HEK293 (cell line): ENCODE results near the gene CCDC187.

Experiments
- BCL11B ChIP-seq: fragments of 450-650 bp; formaldehyde crosslinking; IDR thresholded peaks from 2 replicates; pipeline ENCODE4 v1.5.1; 2016; ENCODE audit warnings: low read depth, missing biosample characterization, missing genetic modification characterization
- EGR2 ChIP-seq: fragments of 450-650 bp; formaldehyde crosslinking; IDR thresholded peaks from 2 replicates; pipeline ENCODE4 v1.5.1; 2016; ENCODE audit warnings: low read depth, missing biosample characterization, missing genetic modification characterization
- GLIS1 ChIP-seq: fragments of 450-650 bp; formaldehyde crosslinking; IDR thresholded peaks from 2 replicates; pipeline ENCODE4 v1.5.1; 2016; ENCODE audit warnings: missing biosample characterization, missing genetic modification characterization
- HOXC10 ChIP-seq: sonication (generic); formaldehyde crosslinking; IDR thresholded peaks from 2 replicates; pipeline ENCODE4 v1.8.1; 2023; ENCODE audit warnings: mild to moderate bottlenecking, missing genetic modification reagents
- HOXD13 ChIP-seq: sonication (generic); formaldehyde crosslinking; IDR thresholded peaks from 2 replicates; pipeline ENCODE4 v1.8.0; 2022; ENCODE audit warnings: missing genetic modification reagents, borderline replicate concordance
- KLF9 ChIP-seq: fragments of 450-650 bp; formaldehyde crosslinking; IDR thresholded peaks from 2 replicates; pipeline ENCODE4 v1.5.1; 2016; ENCODE audit warnings: missing biosample characterization, missing genetic modification characterization, low read depth
- SALL2 ChIP-seq: fragments of 450-650 bp; formaldehyde crosslinking; IDR thresholded peaks from 2 replicates; pipeline ENCODE4 v1.5.0; 2017; ENCODE audit warnings: missing biosample characterization, mild to moderate bottlenecking, missing genetic modification characterization, borderline replicate concordance
- SP2 ChIP-seq: fragments of 450-650 bp; formaldehyde crosslinking; IDR thresholded peaks from 2 replicates; pipeline ENCODE4 v1.5.1; 2016; ENCODE audit warnings: missing biosample characterization, missing genetic modification characterization
- ZFHX2 ChIP-seq: fragments of 450-650 bp; formaldehyde crosslinking; conservative IDR thresholded peaks from 2 replicates; pipeline ENCODE4 v1.5.1; 2016; ENCODE audit warnings: missing biosample characterization, missing genetic modification characterization
- ZNF10 ChIP-seq: fragments of 450-650 bp; formaldehyde crosslinking; IDR thresholded peaks from 2 replicates; pipeline ENCODE4 v1.5.1; 2017; ENCODE audit warnings: missing biosample characterization, missing genetic modification characterization
- ZNF132 ChIP-seq: fragments of 450-650 bp; formaldehyde crosslinking; IDR thresholded peaks from 2 replicates; pipeline ENCODE4 v1.5.1; 2017; ENCODE audit warnings: missing biosample characterization, missing genetic modification characterization, borderline replicate concordance
- ZNF133 ChIP-seq: fragments of 450-650 bp; formaldehyde crosslinking; IDR thresholded peaks from 2 replicates; pipeline ENCODE4 v1.5.1; 2016; ENCODE audit warnings: missing biosample characterization, missing genetic modification characterization
- ZNF169 ChIP-seq: fragments of 450-650 bp; formaldehyde crosslinking; IDR thresholded peaks from 2 replicates; pipeline ENCODE4 v1.5.1; 2016; ENCODE audit warnings: missing biosample characterization, missing genetic modification characterization
- ZNF174 ChIP-seq: fragments of 450-650 bp; formaldehyde crosslinking; IDR thresholded peaks from 2 replicates; pipeline ENCODE4 v1.5.0; 2017; ENCODE audit warnings: missing biosample characterization, mild to moderate bottlenecking, missing genetic modification characterization
- ZNF266 ChIP-seq: fragments of 450-650 bp; formaldehyde crosslinking; IDR thresholded peaks from 2 replicates; pipeline ENCODE4 v1.5.1; 2016; ENCODE audit warnings: missing biosample characterization, missing genetic modification characterization, low read depth
- ZNF335 ChIP-seq: fragments of 450-650 bp; formaldehyde crosslinking; conservative IDR thresholded peaks from 2 replicates; pipeline ENCODE4 v1.5.1; 2016; ENCODE audit warnings: missing biosample characterization, missing genetic modification characterization
- ZNF366 ChIP-seq: fragments of 450-650 bp; formaldehyde crosslinking; conservative IDR thresholded peaks from 2 replicates; pipeline ENCODE4 v1.5.1; 2016; ENCODE audit warnings: missing biosample characterization, missing genetic modification characterization
- ZNF404 ChIP-seq: fragments of 450-650 bp; formaldehyde crosslinking; IDR thresholded peaks from 2 replicates; pipeline ENCODE4 v1.5.1; 2017; ENCODE audit warnings: missing biosample characterization, missing genetic modification characterization
- ZNF529 ChIP-seq: fragments of 450-650 bp; formaldehyde crosslinking; IDR thresholded peaks from 2 replicates; pipeline ENCODE4 v1.5.1; 2017; ENCODE audit warnings: missing genetic modification characterization, missing biosample characterization; ENCODE audit not compliant: insufficient replicate concordance
- ZNF670 ChIP-seq: fragments of 450-650 bp; formaldehyde crosslinking; IDR thresholded peaks from 2 replicates; pipeline ENCODE4 v1.5.1; 2016; ENCODE audit warnings: missing biosample characterization, missing genetic modification characterization, low read depth
- ZNF768 ChIP-seq: fragments of 450-650 bp; formaldehyde crosslinking; IDR thresholded peaks from 2 replicates; pipeline ENCODE4 v1.5.1; 2018; ENCODE audit warnings: missing biosample characterization, mild to moderate bottlenecking, missing genetic modification characterization
- ZNF792 ChIP-seq: fragments of 450-650 bp; formaldehyde crosslinking; IDR thresholded peaks from 2 replicates; pipeline ENCODE4 v1.5.1; 2016; ENCODE audit warnings: missing biosample characterization, missing genetic modification characterization
- TF ChIP-seq, protein P1 (sequence below): fragments of 450-650 bp; IDR thresholded peaks from 2 replicates; pipeline ENCODE4 v1.5.1; 2018; ENCODE audit warnings: missing biosample characterization, mild to moderate bottlenecking, missing genetic modification characterization
- TF ChIP-seq, protein P2 (sequence below): fragments of 450-650 bp; formaldehyde crosslinking; IDR thresholded peaks from 2 replicates; pipeline ENCODE4 v1.5.1; 2016; ENCODE audit warnings: missing biosample characterization, missing genetic modification characterization
- TF ChIP-seq, protein P3 (sequence below): fragments of 450-650 bp; formaldehyde crosslinking; IDR thresholded peaks from 2 replicates; pipeline ENCODE4 v1.5.1; 2016; ENCODE audit warnings: missing biosample characterization, missing genetic modification characterization
- TF ChIP-seq, protein P4 (sequence below): fragments of 450-650 bp; formaldehyde crosslinking; IDR thresholded peaks from 2 replicates; pipeline ENCODE4 v1.5.1; 2016; ENCODE audit warnings: missing biosample characterization, missing genetic modification characterization

Gene CCDC187

DNA sequence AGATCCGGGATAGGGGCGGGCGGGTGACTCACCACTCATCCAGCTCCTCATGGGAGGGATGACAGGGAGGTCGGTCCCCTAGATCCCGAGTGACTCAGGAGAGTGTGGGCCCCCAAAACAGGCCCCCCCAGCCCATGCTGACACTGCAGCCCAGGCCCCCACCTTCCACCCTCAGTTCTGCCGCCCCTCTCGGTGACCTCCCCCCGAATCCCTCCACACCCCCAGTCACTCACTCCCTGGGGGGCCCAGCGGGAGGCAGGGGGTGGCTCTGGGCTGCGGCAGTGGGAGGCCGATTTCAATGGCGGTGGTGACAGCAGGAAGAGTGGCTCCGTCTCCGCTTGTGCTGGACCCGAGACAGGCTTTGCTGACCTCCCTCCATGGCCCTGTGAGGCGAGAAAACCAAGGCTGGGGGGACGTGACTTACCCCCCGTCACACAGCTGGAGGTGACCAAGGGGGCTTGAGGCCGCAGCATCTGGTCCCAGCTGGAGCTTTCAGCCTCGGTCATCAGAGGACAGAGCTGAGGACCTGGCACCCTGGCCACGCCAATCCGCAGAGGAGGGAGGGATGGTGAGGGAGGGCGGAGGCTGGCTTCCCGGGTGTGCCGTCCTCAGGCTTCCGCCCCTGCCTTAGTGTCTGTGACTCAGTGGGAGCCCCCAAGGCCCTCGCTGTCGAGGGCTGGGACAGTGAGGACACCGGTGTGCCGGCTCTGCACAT, 32.4 kb upstream of the CCDC187 start (continued):
- TF ChIP-seq SP2, result peak; percentile 45
- no peak for TF ChIP-seq HOXD13 (CRISPR knock-in tag)
- peak; percentile 62 for TF ChIP-seq ZFHX2 (tag by site-specific recombination)
- no peak for TF ChIP-seq ZNF529
- 0 out of 2 replicates have a peak, but pooled peaks have one; percentile 30 for TF ChIP-seq EGR2
- no peak for TF ChIP-seq ZNF335 (tag by site-specific recombination)
- TF ChIP-seq ZNF670, result no peak
- TF ChIP-seq, protein P1, sequence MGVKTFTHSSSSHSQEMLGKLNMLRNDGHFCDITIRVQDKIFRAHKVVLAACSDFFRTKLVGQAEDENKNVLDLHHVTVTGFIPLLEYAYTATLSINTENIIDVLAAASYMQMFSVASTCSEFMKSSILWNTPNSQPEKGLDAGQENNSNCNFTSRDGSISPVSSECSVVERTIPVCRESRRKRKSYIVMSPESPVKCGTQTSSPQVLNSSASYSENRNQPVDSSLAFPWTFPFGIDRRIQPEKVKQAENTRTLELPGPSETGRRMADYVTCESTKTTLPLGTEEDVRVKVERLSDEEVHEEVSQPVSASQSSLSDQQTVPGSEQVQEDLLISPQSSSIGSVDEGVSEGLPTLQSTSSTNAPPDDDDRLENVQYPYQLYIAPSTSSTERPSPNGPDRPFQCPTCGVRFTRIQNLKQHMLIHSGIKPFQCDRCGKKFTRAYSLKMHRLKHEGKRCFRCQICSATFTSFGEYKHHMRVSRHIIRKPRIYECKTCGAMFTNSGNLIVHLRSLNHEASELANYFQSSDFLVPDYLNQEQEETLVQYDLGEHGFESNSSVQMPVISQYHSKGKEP (tag by site-specific recombination), result no peak
- no peak for TF ChIP-seq ZNF266 (tag by site-specific recombination)
- no peak for TF ChIP-seq ZNF792 (tag by site-specific recombination)
- TF ChIP-seq ZNF768, result no peak
- TF ChIP-seq SALL2 (tag by site-specific recombination), result no peak
- TF ChIP-seq ZNF133 (tag by site-specific recombination), result no peak
- TF ChIP-seq GLIS1 (tag by site-specific recombination), result peak; percentile 100
- no peak for TF ChIP-seq ZNF169
- no peak for TF ChIP-seq KLF9
- TF ChIP-seq, protein P2, sequence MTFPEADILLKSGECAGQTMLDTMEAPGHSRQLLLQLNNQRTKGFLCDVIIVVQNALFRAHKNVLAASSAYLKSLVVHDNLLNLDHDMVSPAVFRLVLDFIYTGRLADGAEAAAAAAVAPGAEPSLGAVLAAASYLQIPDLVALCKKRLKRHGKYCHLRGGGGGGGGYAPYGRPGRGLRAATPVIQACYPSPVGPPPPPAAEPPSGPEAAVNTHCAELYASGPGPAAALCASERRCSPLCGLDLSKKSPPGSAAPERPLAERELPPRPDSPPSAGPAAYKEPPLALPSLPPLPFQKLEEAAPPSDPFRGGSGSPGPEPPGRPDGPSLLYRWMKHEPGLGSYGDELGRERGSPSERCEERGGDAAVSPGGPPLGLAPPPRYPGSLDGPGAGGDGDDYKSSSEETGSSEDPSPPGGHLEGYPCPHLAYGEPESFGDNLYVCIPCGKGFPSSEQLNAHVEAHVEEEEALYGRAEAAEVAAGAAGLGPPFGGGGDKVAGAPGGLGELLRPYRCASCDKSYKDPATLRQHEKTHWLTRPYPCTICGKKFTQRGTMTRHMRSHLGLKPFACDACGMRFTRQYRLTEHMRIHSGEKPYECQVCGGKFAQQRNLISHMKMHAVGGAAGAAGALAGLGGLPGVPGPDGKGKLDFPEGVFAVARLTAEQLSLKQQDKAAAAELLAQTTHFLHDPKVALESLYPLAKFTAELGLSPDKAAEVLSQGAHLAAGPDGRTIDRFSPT (tag by site-specific recombination), result no peak
- TF ChIP-seq, protein P3, sequence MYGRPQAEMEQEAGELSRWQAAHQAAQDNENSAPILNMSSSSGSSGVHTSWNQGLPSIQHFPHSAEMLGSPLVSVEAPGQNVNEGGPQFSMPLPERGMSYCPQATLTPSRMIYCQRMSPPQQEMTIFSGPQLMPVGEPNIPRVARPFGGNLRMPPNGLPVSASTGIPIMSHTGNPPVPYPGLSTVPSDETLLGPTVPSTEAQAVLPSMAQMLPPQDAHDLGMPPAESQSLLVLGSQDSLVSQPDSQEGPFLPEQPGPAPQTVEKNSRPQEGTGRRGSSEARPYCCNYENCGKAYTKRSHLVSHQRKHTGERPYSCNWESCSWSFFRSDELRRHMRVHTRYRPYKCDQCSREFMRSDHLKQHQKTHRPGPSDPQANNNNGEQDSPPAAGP (tag by site-specific recombination), result peak; percentile 34; the same call in 1 of the 2 replicates
- TF ChIP-seq ZNF366 (tag by site-specific recombination), result no peak
- TF ChIP-seq ZNF132 (tag by site-specific recombination), result no peak
- TF ChIP-seq ZNF174, result no peak
- no peak for TF ChIP-seq ZNF404
- no peak for TF ChIP-seq ZNF10
- peak; percentile 40; the same call in 1 of the 2 replicates for TF ChIP-seq BCL11B (tag by site-specific recombination)
- no peak for TF ChIP-seq HOXC10
- TF ChIP-seq, protein P4, sequence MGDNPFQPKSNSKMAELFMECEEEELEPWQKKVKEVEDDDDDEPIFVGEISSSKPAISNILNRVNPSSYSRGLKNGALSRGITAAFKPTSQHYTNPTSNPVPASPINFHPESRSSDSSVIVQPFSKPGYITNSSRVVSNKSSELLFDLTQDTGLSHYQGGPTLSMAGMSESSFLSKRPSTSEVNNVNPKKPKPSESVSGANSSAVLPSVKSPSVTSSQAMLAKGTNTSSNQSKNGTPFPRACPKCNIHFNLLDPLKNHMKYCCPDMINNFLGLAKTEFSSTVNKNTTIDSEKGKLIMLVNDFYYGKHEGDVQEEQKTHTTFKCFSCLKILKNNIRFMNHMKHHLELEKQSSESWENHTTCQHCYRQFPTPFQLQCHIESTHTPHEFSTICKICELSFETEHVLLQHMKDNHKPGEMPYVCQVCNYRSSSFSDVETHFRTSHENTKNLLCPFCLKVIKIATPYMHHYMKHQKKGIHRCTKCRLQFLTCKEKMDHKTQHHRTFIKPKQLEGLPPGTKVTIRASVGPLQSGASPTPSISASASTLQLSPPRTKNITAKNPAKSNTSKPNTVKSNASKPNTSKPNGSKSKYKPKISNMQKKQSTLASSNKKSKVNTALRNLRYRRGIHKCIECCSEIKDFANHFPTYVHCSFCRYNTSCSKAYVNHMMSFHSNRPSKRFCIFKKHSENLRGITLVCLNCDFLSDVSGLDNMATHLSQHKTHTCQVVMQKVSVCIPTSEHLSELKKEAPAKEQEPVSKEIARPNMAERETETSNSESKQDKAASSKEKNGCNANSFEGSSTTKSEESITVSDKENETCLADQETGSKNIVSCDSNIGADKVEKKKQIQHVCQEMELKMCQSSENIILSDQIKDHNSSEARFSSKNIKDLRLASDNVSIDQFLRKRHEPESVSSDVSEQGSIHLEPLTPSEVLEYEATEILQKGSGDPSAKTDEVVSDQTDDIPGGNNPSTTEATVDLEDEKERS (tag by site-specific recombination), result no peak
